Esophagus squamous epithelium (tissue), 5 donors: ENCODE measurements around the gene NCOA5. TPM values are rescaled to one million over a fixed set of nuclear protein-coding genes. Genes with fewer than 3 reads are reported as not detected.

Experiments used
- DNase-seq: peaks from one replicate; lab custom pipeline; 2025; lab: John Stamatoyannopoulos, UW
- H3K27ac ChIP-seq, 4 donors: fragments of 200-600 bp; sonication (generic); one replicate each; pipeline ENCODE4 v1.5.1; 2016 to 2019; ENCODE audit warnings: mild to moderate bottlenecking in 1 of 4
- H3K27me3 ChIP-seq, 4 donors: fragments of 200-600 bp; sonication (generic); 1 replicate in 3 of 4; 2 replicates in 1 of 4; pipeline versions ENCODE4 v1.5.1 to v1.6.0; 2017 to 2021; ENCODE audit warnings: antibody characterized with exemption in 1 of 4
- H3K36me3 ChIP-seq, 3 donors: fragments of 200-600 bp; sonication (generic); one replicate each; pipeline ENCODE4 v1.5.1; 2016 to 2019
- H3K4me1 ChIP-seq, 3 donors: fragments of 200-600 bp; sonication (generic); one replicate each; pipeline ENCODE4 v1.5.1; 2017 to 2019
- H3K4me3 ChIP-seq, 4 donors: fragments of 200-600 bp; sonication (generic); 1 replicate in 3 of 4; 2 replicates in 1 of 4; pipeline ENCODE4 v1.5.1; 2016 to 2019; ENCODE audit warnings: mild to moderate bottlenecking in 2 of 4, moderate library complexity in 1 of 4
- H3K9me3 ChIP-seq, 3 donors: fragments of 200-600 bp; sonication (generic); one replicate each; pipeline ENCODE4 v1.5.1; 2016 to 2019
- POLR2A ChIP-seq, 4 donors: fragments of 450-650 bp; IDR thresholded peaks; one replicate each; pipeline ENCODE4 v1.6.1; 2017; ENCODE audit warnings: antibody characterized with exemption in 4 of 4, mild to moderate bottlenecking in 4 of 4, moderate library complexity in 3 of 4
- WGBS, 2 donors: methylation state at CpG; one replicate each; pipeline ENCODE4 v1.1.5; 2018; 5-methylcytosine and 5-hydroxymethylcytosine counted together
- intact Hi-C: fragments of 100-400 bp; cut with DNase I; formaldehyde crosslinking; loops from one replicate; pipeline ENCODE4 v1.15.0; 2022
- total RNA-seq, 4 donors: library from RNA; depleted of rRNA; stranded (reverse); fragments of >200 nt; gene quantifications; one replicate each; pipeline ENCODE4 v1.1.0, GENCODE V29; 2016
- TF ChIP-seq, protein P1 (sequence below), 6 experiments: fragments of 450-650 bp in 4 of 6; fragments of 200-600 bp in 2 of 6; sonication (generic) in 2 of 6; IDR thresholded peaks; one replicate each; pipeline ENCODE4 v1.5.1; 2016 to 2019; ENCODE audit warnings: antibody characterized with exemption in 6 of 6, mild to moderate bottlenecking in 4 of 6, moderate library complexity in 4 of 6
- donor health status: DM: yes; HTN: yes; CAD: no.

The NCOA5 gene
- total RNA-seq, 4 donors from 2014 or later = 20.7 to 29.8 (median 22.3) TPM

GRCh38 chr20:46123482-46124245, 33.9 kb upstream of the NCOA5 start:
- Histone ChIP-seq H3K36me3 (peaks cover 0 to 50% (median 8%) of the 10 kb centered on the region in 3 donors), H3K9me3 (no peaks in the 10 kb centered on the region), H3K4me1 (peaks cover 11 to 39% (median 17%) of the 10 kb centered on the region in 3 donors), H3K4me3 (no peak overlapping the region), H3K27ac (no peak overlapping the region), H3K27me3 (no peaks in the 10 kb centered on the region)
- no peak for DNase-seq
- intact Hi-C loops = no loop called here
- TF ChIP-seq, protein P1, sequence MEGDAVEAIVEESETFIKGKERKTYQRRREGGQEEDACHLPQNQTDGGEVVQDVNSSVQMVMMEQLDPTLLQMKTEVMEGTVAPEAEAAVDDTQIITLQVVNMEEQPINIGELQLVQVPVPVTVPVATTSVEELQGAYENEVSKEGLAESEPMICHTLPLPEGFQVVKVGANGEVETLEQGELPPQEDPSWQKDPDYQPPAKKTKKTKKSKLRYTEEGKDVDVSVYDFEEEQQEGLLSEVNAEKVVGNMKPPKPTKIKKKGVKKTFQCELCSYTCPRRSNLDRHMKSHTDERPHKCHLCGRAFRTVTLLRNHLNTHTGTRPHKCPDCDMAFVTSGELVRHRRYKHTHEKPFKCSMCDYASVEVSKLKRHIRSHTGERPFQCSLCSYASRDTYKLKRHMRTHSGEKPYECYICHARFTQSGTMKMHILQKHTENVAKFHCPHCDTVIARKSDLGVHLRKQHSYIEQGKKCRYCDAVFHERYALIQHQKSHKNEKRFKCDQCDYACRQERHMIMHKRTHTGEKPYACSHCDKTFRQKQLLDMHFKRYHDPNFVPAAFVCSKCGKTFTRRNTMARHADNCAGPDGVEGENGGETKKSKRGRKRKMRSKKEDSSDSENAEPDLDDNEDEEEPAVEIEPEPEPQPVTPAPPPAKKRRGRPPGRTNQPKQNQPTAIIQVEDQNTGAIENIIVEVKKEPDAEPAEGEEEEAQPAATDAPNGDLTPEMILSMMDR (IDR thresholded peaks at IDR 0.05) = no peak
- no peak for TF ChIP-seq POLR2A (IDR thresholded peaks at IDR 0.05)
- 88 to 90% methylated on average over 10 to 11 of the region's 11 CpGs for WGBS, 2 donors

DNA sequence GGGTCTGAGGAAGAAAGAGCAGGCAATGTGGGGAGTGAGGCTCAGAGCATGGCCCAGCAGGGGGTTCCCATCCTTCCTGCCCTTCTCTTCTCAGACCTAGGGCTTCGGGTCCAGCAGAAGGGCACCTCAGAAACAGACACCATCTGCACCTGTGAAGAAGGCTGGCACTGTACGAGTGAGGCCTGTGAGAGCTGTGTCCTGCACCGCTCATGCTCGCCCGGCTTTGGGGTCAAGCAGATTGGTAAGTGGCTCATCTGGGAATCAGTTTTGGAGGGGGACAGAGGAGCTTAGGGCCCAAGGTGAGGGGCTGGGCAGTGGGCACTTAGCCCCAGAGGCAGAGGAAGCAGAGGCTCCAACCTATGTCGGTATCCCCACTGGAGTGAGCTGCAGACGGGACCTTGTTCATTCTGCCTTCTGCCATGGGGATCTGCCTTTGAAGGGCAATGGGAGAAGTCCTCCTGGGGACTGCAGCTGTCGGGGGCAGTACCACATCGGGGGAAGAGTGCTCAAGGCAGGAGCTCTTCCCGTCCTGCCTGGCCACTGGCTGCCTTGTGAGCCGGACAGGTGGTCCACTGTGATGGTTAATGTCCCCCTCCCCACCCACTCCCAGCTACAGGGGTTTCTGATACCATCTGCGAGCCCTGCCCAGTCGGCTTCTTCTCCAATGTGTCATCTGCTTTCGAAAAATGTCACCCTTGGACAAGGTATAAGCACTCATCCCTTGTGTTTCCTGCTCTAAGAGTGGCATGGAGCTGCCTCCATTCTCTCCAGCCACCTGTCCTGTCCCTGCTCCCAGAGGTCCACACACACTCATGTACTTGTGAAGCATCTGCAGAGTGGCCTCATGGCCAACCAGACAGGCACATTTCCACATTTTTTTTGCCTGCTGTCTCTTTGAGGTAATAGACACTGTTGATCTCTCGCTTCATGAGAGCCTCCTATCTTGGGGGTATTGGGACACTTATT, 33.0 kb upstream of the NCOA5 start:
- DNase-seq = no peak
- intact Hi-C loops = no loop called here

GRCh38 chr20:46122071-46122470, 32.3 kb upstream of the NCOA5 start:
- Histone ChIP-seq H3K4me3 (no peak overlapping the region), H3K9me3 (no peaks in the 10 kb centered on the region), H3K27ac (no peak overlapping the region), H3K4me1 (peaks cover 16 to 55% (median 24%) of the 10 kb centered on the region in 3 donors), H3K36me3 (peaks cover 0 to 48% (median 8%) of the 10 kb centered on the region in 3 donors), H3K27me3 (no peaks in the 10 kb centered on the region)
- 75 to 77% methylated on average over 9 to 11 of the region's 11 CpGs for WGBS, 2 donors
- DNase-seq = no peak
- TF ChIP-seq, protein P1 (IDR thresholded peaks at IDR 0.05) = no peak
- no peak for TF ChIP-seq POLR2A (IDR thresholded peaks at IDR 0.05)
- intact Hi-C loops = no loop called here

More for the DNA sequence above, 33.0 kb upstream of the NCOA5 start:
- H3K27ac ChIP-seq = no peak overlapping the region
- TF ChIP-seq, protein P1 (IDR thresholded peaks at IDR 0.05) = no peak
- no peak for TF ChIP-seq POLR2A (IDR thresholded peaks at IDR 0.05)
- no peak overlapping the region for H3K4me3 ChIP-seq
- H3K4me1 ChIP-seq = peaks cover 16 to 48% (median 17%) of the 10 kb centered on the region in 3 donors
- WGBS, 2 donors = 81 to 94% methylated on average over 5 to 12 of the region's 15 CpGs
- H3K27me3 ChIP-seq = no peaks in the 10 kb centered on the region
- H3K36me3 ChIP-seq = peaks cover 0 to 50% (median 8%) of the 10 kb centered on the region in 3 donors
- no peaks in the 10 kb centered on the region for H3K9me3 ChIP-seq

- H3K9me3 ChIP-seq = no peaks in the 10 kb centered on the region
- DNase-seq = no peak
- H3K4me1 ChIP-seq = peaks cover 16 to 57% (median 25%) of the 10 kb centered on the region in 3 donors
- no peaks in the 10 kb centered on the region for H3K27me3 ChIP-seq
- intact Hi-C loops = no loop called here
- no peak overlapping the region for H3K4me3 ChIP-seq
- WGBS, 2 donors = 24 to 51% methylated on average over 2 of the region's 2 CpGs
- no peak overlapping the region for H3K27ac ChIP-seq
- peaks cover 0 to 41% (median 8%) of the 10 kb centered on the region in 3 donors for H3K36me3 ChIP-seq
- TF ChIP-seq, protein P1 (IDR thresholded peaks at IDR 0.05) = no peak
- no peak for TF ChIP-seq POLR2A (IDR thresholded peaks at IDR 0.05)
These were observed 31.6 kb upstream of the NCOA5 start for GRCh38 chr20:46121184-46121930.
